ENCODE measurements around the gene MUC5B. TPM values are rescaled to one million over a fixed set of nuclear protein-coding genes. Genes with fewer than 3 reads are reported as not detected.

MUC5B gene
- total and polyA plus RNA-seq, 8 donors: 0.06 to 33.4 (median 0.27) TPM

DNA sequence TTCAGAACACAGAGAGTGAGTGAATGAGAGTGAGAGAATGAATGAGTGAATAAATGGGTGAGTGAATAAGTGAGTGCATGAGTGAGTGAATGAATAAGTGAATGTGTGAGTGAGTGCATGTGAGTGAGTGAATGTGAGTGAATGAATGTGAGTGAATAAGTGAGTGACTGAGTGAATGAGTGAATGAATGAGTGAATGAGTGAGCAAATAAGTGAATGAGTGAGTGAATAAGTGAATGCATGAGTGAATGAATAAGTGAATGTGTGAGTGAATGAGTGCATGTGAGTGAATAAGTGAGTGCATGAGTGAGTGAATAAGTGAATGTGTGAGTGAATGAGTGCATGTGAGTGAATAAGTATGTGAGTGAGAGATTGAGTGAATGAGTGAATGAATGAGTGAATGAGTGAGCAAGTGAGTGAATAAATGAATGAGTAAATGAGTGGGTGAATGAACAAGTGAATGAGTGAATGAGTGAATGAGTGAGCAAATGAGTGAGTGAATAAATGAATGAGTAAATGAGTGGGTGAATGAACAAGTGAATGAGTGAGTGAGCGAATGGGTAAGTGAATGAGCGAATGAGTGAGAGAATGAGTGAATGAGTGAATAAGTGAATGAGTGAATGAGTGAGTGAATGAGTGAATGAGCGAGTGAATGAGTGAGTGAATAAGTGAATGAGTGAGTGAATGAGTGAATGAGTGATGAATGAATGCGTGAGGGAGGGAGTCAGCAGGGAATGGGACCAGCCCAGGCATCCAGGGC lies 21.3 kb upstream of the MUC5B start:
- Histone ChIP-seq H3K4me3 (no peak overlapping the region), H3K9me3 (no peaks in the 10 kb centered on the region), H3K36me3 (no peaks in the 10 kb centered on the region), H3K4me1 (no peaks in the 10 kb centered on the region), H3K27ac (no peak overlapping the region), H3K27me3 (peaks cover 0 to 78% of the 10 kb centered on the region in 2 donors)
- TF ChIP-seq CTCF (IDR thresholded peaks at IDR 0.05): no peak
- DNase-seq: no peak
- intact Hi-C loops (cut with DNase I): loop anchor here in 1 of 2 donors (5.0 kb wide), 1 partner anchor 316 kb away; no protein-coding TSS in a partner anchor
- ATAC-seq: no peak

- Histone ChIP-seq H3K27me3 (peaks cover 0 to 78% of the 10 kb centered on the region in 2 donors), H3K36me3 (no peaks in the 10 kb centered on the region), H3K9me3 (no peaks in the 10 kb centered on the region), H3K27ac (no peak overlapping the region), H3K4me3 (no peak overlapping the region), H3K4me1 (no peaks in the 10 kb centered on the region)
- no peak for TF ChIP-seq CTCF (IDR thresholded peaks at IDR 0.05)
- intact Hi-C loops (cut with DNase I): loop anchor here in 1 of 2 donors (5.0 kb wide), 1 partner anchor 315 kb away; no protein-coding TSS in a partner anchor
- peak in 1 of 4 donors; percentile 62 for DNase-seq
- peak; percentile 32 for ATAC-seq
These were observed 20.6 kb upstream of the MUC5B start for GRCh38 chr11:1202154-1202775.

DNA sequence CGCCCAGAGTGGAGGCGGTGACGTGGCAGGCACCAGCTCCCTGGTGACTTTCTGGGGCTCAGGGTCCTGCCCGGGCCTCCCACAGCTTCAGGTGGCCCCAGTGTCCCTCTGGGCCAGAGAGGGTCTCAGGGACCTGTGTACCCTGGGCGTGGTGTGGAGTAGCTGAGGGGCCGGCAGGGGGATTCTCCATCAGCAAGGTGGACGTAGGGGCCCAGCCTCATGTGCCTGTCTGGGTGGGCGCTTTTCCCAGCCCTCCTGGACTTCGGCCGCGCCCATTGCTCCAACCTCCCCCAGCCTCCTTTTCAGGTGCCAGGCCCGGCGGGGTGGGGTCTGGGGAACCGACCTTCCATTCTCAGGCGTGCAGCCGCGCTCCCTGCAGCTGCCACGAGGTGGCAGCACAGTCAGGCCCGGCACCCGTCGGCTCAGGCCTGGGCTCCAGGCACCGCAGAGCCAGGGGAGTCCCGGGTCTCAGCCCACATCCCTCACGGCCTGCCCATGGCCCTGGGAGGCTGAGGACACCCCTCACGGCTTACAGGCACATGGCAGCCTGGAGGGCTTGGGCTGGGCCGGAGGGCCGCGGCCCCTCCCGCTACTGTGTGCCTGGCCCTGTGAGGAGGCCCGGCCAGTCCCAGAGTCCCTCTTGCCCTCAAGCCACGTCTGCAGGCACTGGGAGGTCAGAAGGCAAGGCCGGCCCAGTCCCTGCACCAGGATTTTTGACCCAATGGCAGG lies 19.9 kb upstream of the MUC5B start:
- Histone ChIP-seq H3K4me3 (no peak overlapping the region), H3K9me3 (no peaks in the 10 kb centered on the region), H3K27ac (no peak overlapping the region), H3K27me3 (peaks cover 0 to 78% of the 10 kb centered on the region in 2 donors), H3K4me1 (no peaks in the 10 kb centered on the region), H3K36me3 (no peaks in the 10 kb centered on the region)
- intact Hi-C loops (cut with DNase I): loop anchor here in 1 of 2 donors (5.0 kb wide), 1 partner anchor 314 kb away; no protein-coding TSS in a partner anchor
- ATAC-seq (peak; percentile 91), DNase-seq (peak; percentile 31 to 92 (median 54))
- peak; percentile 91 to 94 for TF ChIP-seq CTCF (IDR thresholded peaks at IDR 0.05)

DNA sequence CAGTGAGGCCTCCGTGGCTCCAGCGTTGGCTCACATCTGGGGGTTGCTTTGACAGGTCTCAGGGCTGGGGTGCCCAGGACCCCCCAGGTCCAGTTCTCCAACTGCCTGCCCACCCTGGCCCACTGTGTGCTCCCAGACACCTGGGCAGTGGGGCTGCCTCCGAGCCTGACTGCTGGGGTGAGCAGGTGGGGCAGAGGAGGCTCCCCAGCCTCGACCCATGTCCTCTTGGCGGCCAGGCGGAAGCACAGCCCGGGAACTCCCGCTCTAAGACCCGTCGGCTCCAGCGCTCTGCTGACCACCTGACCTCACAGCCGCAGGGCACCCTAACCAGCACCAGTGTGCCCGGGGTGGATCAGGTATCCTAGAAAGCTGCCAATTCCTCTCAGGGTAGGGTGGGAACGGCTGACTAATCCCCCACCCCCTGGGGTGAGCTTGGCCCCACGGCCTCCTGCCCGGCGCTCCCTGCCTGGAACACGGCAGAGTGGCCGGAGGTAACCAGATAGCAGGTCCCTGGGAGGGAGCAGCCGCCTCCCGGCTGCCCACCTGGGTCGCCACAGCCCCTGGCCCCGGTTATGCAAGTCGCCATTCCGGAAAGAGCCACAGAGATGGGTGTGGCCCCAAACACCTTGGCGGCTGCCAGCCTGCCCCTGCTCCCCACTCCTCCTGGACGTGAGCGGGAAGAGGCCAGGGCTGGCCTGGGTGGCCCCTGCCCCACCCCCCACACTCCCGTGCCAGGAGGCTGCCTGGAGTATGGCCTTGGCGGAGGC lies 19.2 kb upstream of the MUC5B start:
- Histone ChIP-seq H3K27me3 (peaks cover 0 to 75% of the 10 kb centered on the region in 2 donors), H3K27ac (no peak overlapping the region), H3K4me1 (no peaks in the 10 kb centered on the region), H3K4me3 (no peak overlapping the region), H3K36me3 (no peaks in the 10 kb centered on the region), H3K9me3 (no peaks in the 10 kb centered on the region)
- DNase-seq (peak in 1 of 4 donors; percentile 65), ATAC-seq (no peak)
- intact Hi-C loops (cut with DNase I): loop anchor here in 1 of 2 donors (5.0 kb wide), 1 partner anchor 314 kb away; no protein-coding TSS in a partner anchor
- TF ChIP-seq CTCF (IDR thresholded peaks at IDR 0.05): no peak
